ENCODE results near the gene LUC7L3. TPM values are rescaled to one million over a fixed set of nuclear protein-coding genes. Genes with fewer than 3 reads are reported as not detected.

LUC7L3 gene
- total RNA-seq, 1 experiment from 2014 or later = 108 TPM

DNA sequence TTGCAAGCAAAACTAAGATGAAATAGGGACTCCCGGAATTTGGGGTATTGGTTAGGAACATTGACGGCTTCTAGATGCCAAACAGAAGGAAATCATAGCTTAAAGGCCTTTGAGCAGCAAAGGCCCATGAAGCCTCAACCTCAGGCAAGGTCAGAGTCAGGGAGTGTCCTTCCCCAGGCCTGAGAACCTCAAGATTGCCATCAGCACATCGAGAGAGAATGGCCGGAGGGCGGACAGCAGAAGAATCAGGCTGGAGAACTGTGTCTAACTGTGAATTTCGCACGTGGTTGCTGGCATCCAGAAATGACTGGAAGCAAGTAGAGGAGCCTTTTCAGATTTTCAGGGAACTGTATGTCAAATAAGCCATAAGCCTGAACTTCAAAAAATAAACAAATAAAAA is 72.7 kb downstream of the LUC7L3 start:
- Mint-ChIP-seq H3K9me3 (ENCODE audit: unreplicated experiment) (no peaks in the 10 kb centered on the region), H3K27ac (ENCODE audit: low read depth, unreplicated experiment) (no peak overlapping the region), H3K4me1 (ENCODE audit: insufficient read depth, unreplicated experiment) (peaks cover 3% of the 10 kb centered on the region), H3K4me3 (ENCODE audit: unreplicated experiment) (no peak overlapping the region), H3K36me3 (ENCODE audit: insufficient read depth, unreplicated experiment) (no peaks in the 10 kb centered on the region), H3K27me3 (ENCODE audit: insufficient read depth, unreplicated experiment) (no peaks in the 10 kb centered on the region)
- BruUV-seq (replicated peaks) = no TSS peak
- ChIA-PET CTCF (interaction anchor here (2.7 kb wide), 1 partner anchor 9 kb away, joined by 9 read pairs; no protein-coding TSS in a partner anchor), POLR2A (no interaction called here)
- DNase-seq (ENCODE audit: unreplicated experiment) = no peak
- TF ChIP-seq, protein P1, sequence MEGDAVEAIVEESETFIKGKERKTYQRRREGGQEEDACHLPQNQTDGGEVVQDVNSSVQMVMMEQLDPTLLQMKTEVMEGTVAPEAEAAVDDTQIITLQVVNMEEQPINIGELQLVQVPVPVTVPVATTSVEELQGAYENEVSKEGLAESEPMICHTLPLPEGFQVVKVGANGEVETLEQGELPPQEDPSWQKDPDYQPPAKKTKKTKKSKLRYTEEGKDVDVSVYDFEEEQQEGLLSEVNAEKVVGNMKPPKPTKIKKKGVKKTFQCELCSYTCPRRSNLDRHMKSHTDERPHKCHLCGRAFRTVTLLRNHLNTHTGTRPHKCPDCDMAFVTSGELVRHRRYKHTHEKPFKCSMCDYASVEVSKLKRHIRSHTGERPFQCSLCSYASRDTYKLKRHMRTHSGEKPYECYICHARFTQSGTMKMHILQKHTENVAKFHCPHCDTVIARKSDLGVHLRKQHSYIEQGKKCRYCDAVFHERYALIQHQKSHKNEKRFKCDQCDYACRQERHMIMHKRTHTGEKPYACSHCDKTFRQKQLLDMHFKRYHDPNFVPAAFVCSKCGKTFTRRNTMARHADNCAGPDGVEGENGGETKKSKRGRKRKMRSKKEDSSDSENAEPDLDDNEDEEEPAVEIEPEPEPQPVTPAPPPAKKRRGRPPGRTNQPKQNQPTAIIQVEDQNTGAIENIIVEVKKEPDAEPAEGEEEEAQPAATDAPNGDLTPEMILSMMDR (IDR thresholded peaks at IDR 0.05; ENCODE audit: unreplicated experiment) = no peak
- intact Hi-C loops (cut with micrococcal nuclease) = no loop called here

DNA sequence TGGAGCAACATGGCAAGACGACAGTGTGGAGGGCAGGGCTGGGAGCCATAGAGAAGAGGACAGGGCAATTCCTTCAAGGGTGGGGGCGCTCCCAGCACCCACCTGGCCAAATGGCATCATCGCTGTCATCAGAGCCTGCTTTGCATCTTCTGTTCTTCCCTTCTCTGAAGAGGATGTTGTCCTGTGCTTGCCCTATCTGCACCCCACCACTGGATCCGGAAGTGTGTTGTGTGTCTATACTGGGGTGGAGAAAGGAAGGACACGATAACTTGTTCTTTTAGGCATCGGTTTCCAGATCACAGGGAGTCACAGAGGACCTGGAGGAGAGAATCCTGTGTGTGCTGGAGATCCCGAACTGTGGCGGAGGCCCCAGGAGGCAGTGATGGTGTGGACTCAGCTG is 73.6 kb downstream of the LUC7L3 start:
- CTCF ChIA-PET = interaction anchor here (2.7 kb wide), 1 partner anchor 10 kb away, joined by 9 read pairs; no protein-coding TSS in a partner anchor
- Mint-ChIP-seq H3K4me1 (ENCODE audit: insufficient read depth, unreplicated experiment) (no peaks in the 10 kb centered on the region), H3K27me3 (ENCODE audit: insufficient read depth, unreplicated experiment) (no peaks in the 10 kb centered on the region), H3K4me3 (ENCODE audit: unreplicated experiment) (no peak overlapping the region), H3K9me3 (ENCODE audit: unreplicated experiment) (no peaks in the 10 kb centered on the region), H3K36me3 (ENCODE audit: insufficient read depth, unreplicated experiment) (no peaks in the 10 kb centered on the region), H3K27ac (ENCODE audit: low read depth, unreplicated experiment) (no peak overlapping the region)
- POLR2A ChIA-PET = no interaction called here
- DNase-seq (ENCODE audit: unreplicated experiment) = no peak
- no TSS peak for BruUV-seq (replicated peaks)
- TF ChIP-seq, protein P1 (IDR thresholded peaks at IDR 0.05; ENCODE audit: unreplicated experiment) = no peak
- intact Hi-C loops (cut with micrococcal nuclease) = no loop called here

DNA sequence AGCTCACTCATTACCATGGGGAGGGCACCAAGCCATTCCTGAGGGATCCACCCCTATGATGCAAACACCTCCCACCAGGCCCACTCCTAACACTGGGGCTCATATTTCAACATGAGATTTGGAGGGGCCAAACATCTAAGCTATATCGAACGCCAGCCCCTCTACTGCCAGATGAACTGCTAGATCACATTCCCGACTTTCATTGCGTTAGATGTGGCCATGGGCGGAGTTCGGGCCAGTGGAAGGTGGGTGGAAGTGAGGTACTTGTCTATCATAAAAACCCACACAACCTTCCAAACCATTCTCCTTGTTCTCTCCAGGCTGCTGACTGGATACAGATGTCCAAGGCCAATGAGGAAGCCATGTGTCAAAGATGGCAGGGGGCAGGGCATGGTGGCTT is 75.0 kb downstream of the LUC7L3 start:
- BruUV-seq (replicated peaks) = no TSS peak
- ChIA-PET CTCF (interaction anchor here (0.6 to 1.7 kb wide), 4 partner anchors 11 to 298 kb away, joined by 3 to 4 read pairs (median 4); no protein-coding TSS in a partner anchor), POLR2A (interaction anchor here (1.3 kb wide), 1 partner anchor 9 kb away, joined by 6 read pairs; no protein-coding TSS in a partner anchor)
- no peaks in the 10 kb centered on the region for H3K9me3 Mint-ChIP-seq (ENCODE audit: unreplicated experiment)
- TF ChIP-seq, protein P1 (IDR thresholded peaks at IDR 0.05; ENCODE audit: unreplicated experiment) = no peak
- H3K27ac Mint-ChIP-seq (ENCODE audit: low read depth, unreplicated experiment) = no peak overlapping the region
- no peaks in the 10 kb centered on the region for H3K36me3 Mint-ChIP-seq (ENCODE audit: insufficient read depth, unreplicated experiment)
- H3K4me3 Mint-ChIP-seq (ENCODE audit: unreplicated experiment) = no peak overlapping the region
- intact Hi-C loops (cut with micrococcal nuclease) = no loop called here
- no peak for DNase-seq (ENCODE audit: unreplicated experiment)
- no peaks in the 10 kb centered on the region for H3K27me3 Mint-ChIP-seq (ENCODE audit: insufficient read depth, unreplicated experiment)
- peaks cover 10% of the 10 kb centered on the region for H3K4me1 Mint-ChIP-seq (ENCODE audit: insufficient read depth, unreplicated experiment)

DNA sequence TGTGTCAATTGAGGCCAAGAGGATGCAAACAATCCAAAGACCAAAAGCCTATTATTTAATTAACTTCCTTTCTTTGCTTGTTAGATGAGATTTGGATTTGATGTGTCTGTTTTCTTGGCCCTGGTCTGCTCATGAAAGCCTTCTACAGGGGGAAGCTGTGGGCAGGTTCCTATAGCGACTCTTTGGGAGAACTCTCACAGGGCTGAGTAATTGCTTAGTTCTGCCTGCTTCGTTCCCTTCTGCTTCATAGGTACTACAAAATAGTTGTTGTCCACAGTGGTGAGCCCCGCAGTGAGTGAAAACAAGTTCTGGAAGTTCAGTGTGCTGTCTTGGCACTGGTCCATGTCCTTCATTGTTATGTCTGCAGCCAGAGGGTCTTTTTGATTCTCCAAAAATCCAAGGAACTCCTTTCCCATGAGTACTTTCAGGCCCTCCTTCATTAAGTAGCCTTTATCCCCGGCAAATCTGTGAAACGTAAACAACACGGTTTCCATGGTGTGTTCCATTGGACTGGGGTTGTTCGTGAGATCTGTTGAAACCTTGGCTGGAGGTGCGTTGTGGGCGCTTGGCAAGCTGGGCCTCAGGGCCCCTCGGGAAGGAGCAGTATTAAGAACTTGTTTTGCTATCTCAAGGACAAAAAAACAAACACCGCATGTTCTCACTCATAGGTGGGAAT is 77.9 kb downstream of the LUC7L3 start:
- TF ChIP-seq, protein P1 (IDR thresholded peaks at IDR 0.05; ENCODE audit: unreplicated experiment) = no peak
- Mint-ChIP-seq H3K27ac (ENCODE audit: low read depth, unreplicated experiment) (no peak overlapping the region), H3K4me1 (ENCODE audit: insufficient read depth, unreplicated experiment) (peaks cover 11% of the 10 kb centered on the region), H3K36me3 (ENCODE audit: insufficient read depth, unreplicated experiment) (no peaks in the 10 kb centered on the region), H3K9me3 (ENCODE audit: unreplicated experiment) (no peaks in the 10 kb centered on the region), H3K4me3 (ENCODE audit: unreplicated experiment) (no peak overlapping the region), H3K27me3 (ENCODE audit: insufficient read depth, unreplicated experiment) (no peaks in the 10 kb centered on the region)
- ChIA-PET POLR2A (interaction anchor here (0.6 to 3.1 kb wide), 3 partner anchors 11 to 106 kb away, joined by 3 to 29 read pairs (median 9); no protein-coding TSS in a partner anchor), CTCF (interaction anchor here (0.7 to 3.4 kb wide), 5 partner anchors 12 to 55 kb away, joined by 3 to 33 read pairs (median 6); no protein-coding TSS in a partner anchor)
- BruUV-seq (replicated peaks) = no TSS peak
- DNase-seq (ENCODE audit: unreplicated experiment) = no peak
- intact Hi-C loops (cut with micrococcal nuclease) = no loop called here

Measured in MCF 10A (cell line).